Sigmoid colon (tissue), 4 donors: ENCODE results near the gene NEMP2.

Experiments used
- CTCF ChIP-seq, 4 experiments: fragments of 450-650 bp in 3 of 4; fragments of 200-600 bp in 1 of 4; IDR thresholded peaks; one replicate each; pipeline ENCODE4 v1.5.1; 2016 to 2019; ENCODE audit warnings: antibody characterized with exemption in 4 of 4, mild to moderate bottlenecking in 3 of 4, moderate library complexity in 2 of 4
- EP300 ChIP-seq, 4 donors: sonication (generic); formaldehyde crosslinking; IDR thresholded peaks; one replicate each; pipeline ENCODE4 v1.6.1; 2017; ENCODE audit warnings: antibody characterized with exemption in 4 of 4
- POLR2AphosphoS5 ChIP-seq, 4 donors: sonication (generic); formaldehyde crosslinking; IDR thresholded peaks; one replicate each; pipeline ENCODE4 v1.6.1; 2017; ENCODE audit warnings: antibody characterized with exemption in 4 of 4

GRCh38 chr2:190537765-190538164, 3.2 kb upstream of the NEMP2 start:
- no peak for TF ChIP-seq CTCF (IDR thresholded peaks at IDR 0.05)
- TF ChIP-seq EP300 (IDR thresholded peaks at IDR 0.05): no peak
- no peak for TF ChIP-seq POLR2AphosphoS5 (IDR thresholded peaks at IDR 0.05)
